Natural killer cell (primary cell): Measurements from ENCODE around the gene HES6. TPM values are rescaled to one million over a fixed set of nuclear protein-coding genes. Genes with fewer than 3 reads are reported as not detected.

Experiments used
- ATAC-seq, 3 donors: fragments of 150-1000 bp in 2 of 3; fragments of 200-7000 bp in 1 of 3; cut with Tn5 transposase; 1 replicate in 1 of 3; 2 replicates in 2 of 3; pipeline ENCODE4 v1.10.0; 2021; ENCODE audit warnings: mild to moderate bottlenecking in 2 of 3, moderate library complexity in 2 of 3
- DNase-seq, 2 donors: peaks; one replicate each; pipeline versions ENCODE4 v3.0.0 to v3.0.0-alpha.2; 2013 to 2021; ENCODE audit warnings: mixed read lengths in 1 of 2
- H3K27ac ChIP-seq: one replicate; pipeline ENCODE4 v1.5.1; 2013; ENCODE audit warnings: mild to moderate bottlenecking, low read length
- H3K27me3 ChIP-seq: one replicate; pipeline ENCODE4 v1.6.1; 2013; ENCODE audit warnings: low read length; ENCODE audit not compliant: control insufficient read depth, insufficient read depth
- H3K36me3 ChIP-seq: one replicate; pipeline ENCODE4 v1.6.1; 2013; ENCODE audit warnings: low read length; ENCODE audit not compliant: control insufficient read depth, insufficient read depth
- H3K4me1 ChIP-seq: one replicate; pipeline ENCODE4 v1.6.1; 2013; ENCODE audit warnings: low read length; ENCODE audit not compliant: control insufficient read depth, insufficient read depth
- H3K4me3 ChIP-seq: one replicate; pipeline ENCODE4 v1.5.1; 2013; ENCODE audit warnings: low read length
- H3K9me3 ChIP-seq: one replicate; pipeline ENCODE4 v1.6.1; 2013; ENCODE audit warnings: low read length; ENCODE audit not compliant: control insufficient read depth, insufficient read depth
- H3K27ac Mint-ChIP-seq, 2 donors: one replicate each; pipeline ENCODE4 v1.8.0; 2022; ENCODE audit warnings: mild to moderate bottlenecking in 2 of 2, mixed read lengths in 2 of 2, moderate library complexity in 1 of 2
- H3K27me3 Mint-ChIP-seq, 2 donors: one replicate each; pipeline ENCODE4 v1.8.0; 2022; ENCODE audit warnings: low read depth in 2 of 2, mixed read lengths in 2 of 2
- H3K36me3 Mint-ChIP-seq: one replicate; pipeline ENCODE4 v1.8.0; 2022; ENCODE audit warnings: mixed read lengths
- H3K4me1 Mint-ChIP-seq, 2 donors: one replicate each; pipeline ENCODE4 v1.8.0; 2022; ENCODE audit warnings: mixed read lengths in 2 of 2
- H3K4me3 Mint-ChIP-seq: one replicate; pipeline ENCODE4 v1.8.0; 2022; ENCODE audit warnings: mild to moderate bottlenecking, moderate library complexity, mixed read lengths
- H3K9me3 Mint-ChIP-seq, 2 donors: one replicate each; pipeline ENCODE4 v1.8.0; 2022; ENCODE audit warnings: mixed read lengths in 2 of 2
- WGBS: methylation state at CpG from one replicate; pipeline ENCODE4 v1.1.7; 2013; ENCODE audit warnings: missing lambda C conversion rate; ENCODE audit not compliant: insufficient coverage; 5-methylcytosine and 5-hydroxymethylcytosine counted together
- intact Hi-C: fragments of 100-400 bp; cut with micrococcal nuclease; formaldehyde crosslinking; loops from one replicate; pipeline ENCODE4 v1.14.2; 2022
- total RNA-seq, 4 donors: library from RNA; stranded (reverse); fragments of 120-200 nt in 1 of 4; gene quantifications; one replicate each; pipeline versions ENCODE4 v1.2.3 to v1.2.4, GENCODE V29; 2013 to 2022
- TF ChIP-seq, protein P1 (sequence below): fragments of 200-600 bp; IDR thresholded peaks from one replicate; pipeline ENCODE4 v1.8.0; 2022; ENCODE audit warnings: antibody characterized with exemption

Gene HES6
- total RNA-seq, 3 donors from 2014 or later (not counting 1 experiment from before 2014, with no cell fraction given) = 11.3 to 15.4 (median 13.5) TPM

DNA sequence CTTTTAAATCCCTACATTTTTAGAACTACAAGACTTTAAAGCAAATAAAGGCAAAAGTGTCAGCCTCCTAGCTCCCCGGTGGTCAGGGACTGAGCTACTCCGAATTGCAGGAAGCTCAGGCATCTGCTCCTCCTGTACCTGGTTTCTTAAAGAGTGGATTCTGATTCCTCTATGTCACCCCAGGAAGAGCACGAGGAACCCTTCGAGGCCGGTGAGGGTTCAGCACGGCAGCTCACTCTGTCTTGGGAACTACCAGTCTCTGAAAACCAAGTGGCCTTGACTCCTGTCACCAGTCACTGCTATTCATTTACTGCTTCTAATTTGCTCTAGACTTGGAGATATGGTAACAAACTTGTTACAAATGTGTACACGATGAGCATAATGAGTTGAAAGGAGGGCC is 46.3 kb upstream of the HES6 start:
- no peaks in the 10 kb centered on the region for H3K36me3 Mint-ChIP-seq
- Histone ChIP-seq H3K4me3 (no peak overlapping the region), H3K27ac (no peak overlapping the region), H3K36me3 (no peaks in the 10 kb centered on the region), H3K9me3 (no peaks in the 10 kb centered on the region), H3K27me3 (no peaks in the 10 kb centered on the region), H3K4me1 (peaks cover 35% of the 10 kb centered on the region)
- H3K4me1 Mint-ChIP-seq = peaks cover 55 to 61% of the 10 kb centered on the region in 2 donors
- H3K9me3 Mint-ChIP-seq = no peaks in the 10 kb centered on the region
- ATAC-seq (no peak), DNase-seq (no peak)
- WGBS = 90% methylated on average over 7 of the region's 7 CpGs
- TF ChIP-seq, protein P1, sequence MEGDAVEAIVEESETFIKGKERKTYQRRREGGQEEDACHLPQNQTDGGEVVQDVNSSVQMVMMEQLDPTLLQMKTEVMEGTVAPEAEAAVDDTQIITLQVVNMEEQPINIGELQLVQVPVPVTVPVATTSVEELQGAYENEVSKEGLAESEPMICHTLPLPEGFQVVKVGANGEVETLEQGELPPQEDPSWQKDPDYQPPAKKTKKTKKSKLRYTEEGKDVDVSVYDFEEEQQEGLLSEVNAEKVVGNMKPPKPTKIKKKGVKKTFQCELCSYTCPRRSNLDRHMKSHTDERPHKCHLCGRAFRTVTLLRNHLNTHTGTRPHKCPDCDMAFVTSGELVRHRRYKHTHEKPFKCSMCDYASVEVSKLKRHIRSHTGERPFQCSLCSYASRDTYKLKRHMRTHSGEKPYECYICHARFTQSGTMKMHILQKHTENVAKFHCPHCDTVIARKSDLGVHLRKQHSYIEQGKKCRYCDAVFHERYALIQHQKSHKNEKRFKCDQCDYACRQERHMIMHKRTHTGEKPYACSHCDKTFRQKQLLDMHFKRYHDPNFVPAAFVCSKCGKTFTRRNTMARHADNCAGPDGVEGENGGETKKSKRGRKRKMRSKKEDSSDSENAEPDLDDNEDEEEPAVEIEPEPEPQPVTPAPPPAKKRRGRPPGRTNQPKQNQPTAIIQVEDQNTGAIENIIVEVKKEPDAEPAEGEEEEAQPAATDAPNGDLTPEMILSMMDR = no peak
- peak overlapping the region; percentile 98 to 99 for H3K27ac Mint-ChIP-seq
- no peaks in the 10 kb centered on the region for H3K27me3 Mint-ChIP-seq
- intact Hi-C loops = loop anchor here (5.0 to 10.0 kb wide), 2 partner anchors 44 to 321 kb away; partner anchors contain the start of genes HES6 and UBE2F
- peak overlapping the region; percentile 84 for H3K4me3 Mint-ChIP-seq

DNA sequence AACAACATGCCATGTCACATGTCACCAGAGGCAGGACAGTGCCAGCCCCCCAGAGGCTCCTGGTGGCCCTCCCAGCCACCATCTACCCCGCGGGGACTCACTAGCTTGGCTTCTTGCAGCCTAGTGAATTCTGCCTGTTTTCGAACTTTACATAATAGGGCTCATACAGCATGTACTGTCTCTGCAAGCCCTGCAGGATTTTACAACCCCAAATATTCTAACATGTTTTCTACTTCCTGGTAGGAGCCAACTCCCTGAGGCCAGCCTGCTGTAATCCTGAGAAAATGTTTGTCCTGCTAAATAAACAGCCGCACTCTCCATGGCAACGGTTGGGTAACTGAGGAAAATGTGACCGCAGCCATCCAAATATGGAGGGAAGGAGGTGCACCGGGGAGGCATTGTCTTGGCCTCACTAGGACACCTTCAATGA is 45.8 kb upstream of the HES6 start:
- H3K27ac Mint-ChIP-seq = peak overlapping the region in 1 of 2 donors; percentile 98
- DNase-seq (no peak), ATAC-seq (no peak)
- Histone ChIP-seq H3K27me3 (no peaks in the 10 kb centered on the region), H3K4me3 (no peak overlapping the region), H3K36me3 (no peaks in the 10 kb centered on the region), H3K4me1 (peaks cover 31% of the 10 kb centered on the region), H3K27ac (no peak overlapping the region), H3K9me3 (no peaks in the 10 kb centered on the region)
- no peaks in the 10 kb centered on the region for H3K36me3 Mint-ChIP-seq
- H3K4me3 Mint-ChIP-seq = no peak overlapping the region
- intact Hi-C loops = loop anchor here (5.0 to 10.0 kb wide), 2 partner anchors 43 to 321 kb away; partner anchors contain the start of genes HES6 and UBE2F
- H3K9me3 Mint-ChIP-seq = no peaks in the 10 kb centered on the region
- H3K27me3 Mint-ChIP-seq = no peaks in the 10 kb centered on the region
- TF ChIP-seq, protein P1 = no peak
- H3K4me1 Mint-ChIP-seq = peaks cover 54 to 59% of the 10 kb centered on the region in 2 donors
- 96% methylated on average over 7 of the region's 7 CpGs for WGBS

DNA sequence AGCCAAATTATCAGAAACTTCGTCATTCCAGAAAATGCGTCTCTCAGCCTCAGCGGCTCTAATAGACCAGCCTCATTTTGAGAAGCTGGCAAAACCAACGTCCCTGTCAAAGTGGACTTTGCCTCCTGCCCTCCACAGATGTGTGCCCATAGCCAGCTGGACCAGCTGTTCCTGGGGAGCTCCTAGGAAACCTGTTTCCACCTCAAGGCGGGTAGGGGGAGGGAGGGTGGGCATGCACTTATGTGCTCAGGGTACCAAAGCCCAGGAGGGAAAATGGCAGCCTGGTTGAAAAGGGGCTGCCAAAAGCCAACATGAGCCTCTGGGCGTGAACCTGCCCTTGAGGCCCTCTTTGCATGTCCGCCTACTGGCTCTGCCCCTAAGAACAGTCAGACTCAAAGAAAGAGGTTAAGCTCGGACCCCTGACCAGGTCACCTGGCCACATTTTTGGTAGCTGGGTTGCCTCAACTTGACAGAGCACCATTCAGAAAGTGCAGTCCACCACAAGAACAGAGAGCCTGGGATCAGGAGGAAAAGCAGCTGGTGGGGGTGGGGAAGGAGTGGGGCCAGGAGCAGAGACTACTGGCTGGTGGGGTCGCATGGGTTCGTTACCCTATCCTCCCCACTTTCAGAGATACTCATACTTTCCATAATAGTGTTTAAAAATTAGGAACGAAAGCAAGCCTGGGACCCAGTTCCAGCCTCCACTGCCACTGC is 45.1 kb upstream of the HES6 start:
- Mint-ChIP-seq H3K27me3 (no peaks in the 10 kb centered on the region), H3K4me3 (no peak overlapping the region), H3K9me3 (no peaks in the 10 kb centered on the region), H3K27ac (no peak overlapping the region), H3K36me3 (no peaks in the 10 kb centered on the region), H3K4me1 (peaks cover 47 to 59% of the 10 kb centered on the region in 2 donors)
- intact Hi-C loops = loop anchor here (5.0 to 10.0 kb wide), 2 partner anchors 43 to 320 kb away; partner anchors contain the start of genes HES6 and UBE2F
- H3K9me3 ChIP-seq = no peaks in the 10 kb centered on the region
- 95% methylated on average over 11 of the region's 11 CpGs for WGBS
- TF ChIP-seq, protein P1 = no peak
- no peak overlapping the region for H3K4me3 ChIP-seq
- no peaks in the 10 kb centered on the region for H3K36me3 ChIP-seq
- H3K27me3 ChIP-seq = no peaks in the 10 kb centered on the region
- DNase-seq (no peak), ATAC-seq (no peak)
- no peak overlapping the region for H3K27ac ChIP-seq
- H3K4me1 ChIP-seq = peaks cover 26% of the 10 kb centered on the region
